Tibial artery (tissue), 4 donors: ENCODE measurements around the gene TRAP1.

Experiments
- DNase-seq, 2 donors: peaks; one replicate each; pipeline ENCODE4 v3.0.0-alpha.2; 2019
- H3K27ac ChIP-seq, 2 donors: fragments of 200-600 bp; sonication (generic) in 1 of 2; 1 replicate in 1 of 2; 2 replicates in 1 of 2; pipeline ENCODE4 v1.5.1; 2018 to 2019; ENCODE audit warnings: mild to moderate bottlenecking in 1 of 2
- H3K27me3 ChIP-seq, 2 donors: fragments of 200-600 bp; sonication (generic) in 1 of 2; one replicate each; pipeline versions ENCODE4 v1.5.1 to v1.6.0; 2016 to 2019
- H3K36me3 ChIP-seq, 3 donors: fragments of 200-600 bp; sonication (generic) in 2 of 3; one replicate each; pipeline ENCODE4 v1.5.1; 2016 to 2019; ENCODE audit warnings: mild to moderate bottlenecking in 2 of 3
- H3K4me1 ChIP-seq, 4 donors: fragments of 200-600 bp; sonication (generic) in 2 of 4; 1 replicate in 3 of 4; 2 replicates in 1 of 4; pipeline ENCODE4 v1.5.1; 2016 to 2019
- H3K4me3 ChIP-seq, 2 donors: fragments of 200-600 bp; sonication (generic) in 1 of 2; 1 replicate in 1 of 2; 2 replicates in 1 of 2; pipeline ENCODE4 v1.5.1; 2018 to 2019; ENCODE audit warnings: mild to moderate bottlenecking in 2 of 2
- H3K9me3 ChIP-seq, 3 donors: fragments of 200-600 bp; sonication (generic) in 1 of 3; one replicate each; pipeline ENCODE4 v1.5.1; 2016 to 2019
- CTCF ChIP-seq, 2 experiments: fragments of 200-600 bp in 1 of 2; fragments of 450-650 bp in 1 of 2; IDR thresholded peaks; one replicate each; pipeline ENCODE4 v1.5.1; 2017 to 2019; ENCODE audit warnings: antibody characterized with exemption in 2 of 2, mild to moderate bottlenecking in 1 of 2, moderate library complexity in 1 of 2
- intact Hi-C: fragments of 100-400 bp; cut with DNase I; formaldehyde crosslinking; loops from one replicate; pipeline ENCODE4 v1.15.0; 2023; ENCODE audit warnings: low total_unique reads

TRAP1 gene

GRCh38 chr16:3760518-3760917 is 43.2 kb upstream of the TRAP1 start:
- intact Hi-C loops, result no loop called here

GRCh38 chr16:3759736-3760135 is 42.4 kb upstream of the TRAP1 start:
- H3K27ac ChIP-seq, result no peak overlapping the region
- peaks cover 25 to 93% (median 57%) of the 10 kb centered on the region in 3 donors for H3K36me3 ChIP-seq
- no peak for TF ChIP-seq CTCF (IDR thresholded peaks at IDR 0.05)
- no peak for DNase-seq
- peaks cover 0 to 5% (median 0%) of the 10 kb centered on the region in 4 donors for H3K4me1 ChIP-seq
- no peaks in the 10 kb centered on the region for H3K9me3 ChIP-seq
- intact Hi-C loops, result no loop called here
- no peaks in the 10 kb centered on the region for H3K27me3 ChIP-seq
- no peak overlapping the region for H3K4me3 ChIP-seq

More at GRCh38 chr16:3760518-3760917, 43.2 kb upstream of the TRAP1 start:
- DNase-seq, result no peak
- TF ChIP-seq CTCF (IDR thresholded peaks at IDR 0.05), result no peak
- Histone ChIP-seq H3K27ac (no peak overlapping the region), H3K27me3 (no peaks in the 10 kb centered on the region), H3K4me1 (no peaks in the 10 kb centered on the region), H3K36me3 (peaks cover 33 to 96% (median 62%) of the 10 kb centered on the region in 3 donors), H3K9me3 (no peaks in the 10 kb centered on the region), H3K4me3 (no peak overlapping the region)

- Histone ChIP-seq H3K9me3 (no peaks in the 10 kb centered on the region), H3K27me3 (no peaks in the 10 kb centered on the region), H3K36me3 (peaks cover 21 to 80% (median 37%) of the 10 kb centered on the region in 3 donors), H3K4me1 (peaks cover 0 to 14% (median 3%) of the 10 kb centered on the region in 4 donors), H3K27ac (no peak overlapping the region), H3K4me3 (no peak overlapping the region)
- intact Hi-C loops, result no loop called here
- TF ChIP-seq CTCF (IDR thresholded peaks at IDR 0.05), result no peak
- DNase-seq, result no peak
Measured at GRCh38 chr16:3756113-3756512, 38.8 kb upstream of the TRAP1 start.

GRCh38 chr16:3755249-3755648 is 37.9 kb upstream of the TRAP1 start:
- H3K4me3 ChIP-seq, result no peak overlapping the region
- no peak for TF ChIP-seq CTCF (IDR thresholded peaks at IDR 0.05)
- peaks cover 0 to 14% (median 3%) of the 10 kb centered on the region in 4 donors for H3K4me1 ChIP-seq
- no peak overlapping the region for H3K27ac ChIP-seq
- H3K27me3 ChIP-seq, result no peaks in the 10 kb centered on the region
- no peaks in the 10 kb centered on the region for H3K9me3 ChIP-seq
- intact Hi-C loops, result no loop called here
- H3K36me3 ChIP-seq, result peaks cover 21 to 80% (median 44%) of the 10 kb centered on the region in 3 donors
- DNase-seq, result no peak

- peaks cover 0 to 14% (median 3%) of the 10 kb centered on the region in 4 donors for H3K4me1 ChIP-seq
- H3K36me3 ChIP-seq, result peaks cover 21 to 81% (median 49%) of the 10 kb centered on the region in 3 donors
- intact Hi-C loops, result no loop called here
- TF ChIP-seq CTCF (IDR thresholded peaks at IDR 0.05), result no peak
- no peaks in the 10 kb centered on the region for H3K27me3 ChIP-seq
- no peaks in the 10 kb centered on the region for H3K9me3 ChIP-seq
- no peak for DNase-seq
- no peak overlapping the region for H3K4me3 ChIP-seq
- no peak overlapping the region for H3K27ac ChIP-seq
Measured at GRCh38 chr16:3754772-3755171, 37.4 kb upstream of the TRAP1 start.
